HG02623 (cell line): Measurements from ENCODE around the gene MRPS26.
"Not testable (repeated sequence)": the region's sequence is repeated elsewhere in the genome, so short reads cannot be mapped to it uniquely, and the experiment has no call there.

ENCODE experiments used
- ATAC-seq: cut with Tn5 transposase; IDR thresholded peaks from one replicate; pipeline ENCODE4 v1.9.1; 2021; ENCODE audit warnings: moderate library complexity; ENCODE audit not compliant: unreplicated experiment

Gene MRPS26

DNA sequence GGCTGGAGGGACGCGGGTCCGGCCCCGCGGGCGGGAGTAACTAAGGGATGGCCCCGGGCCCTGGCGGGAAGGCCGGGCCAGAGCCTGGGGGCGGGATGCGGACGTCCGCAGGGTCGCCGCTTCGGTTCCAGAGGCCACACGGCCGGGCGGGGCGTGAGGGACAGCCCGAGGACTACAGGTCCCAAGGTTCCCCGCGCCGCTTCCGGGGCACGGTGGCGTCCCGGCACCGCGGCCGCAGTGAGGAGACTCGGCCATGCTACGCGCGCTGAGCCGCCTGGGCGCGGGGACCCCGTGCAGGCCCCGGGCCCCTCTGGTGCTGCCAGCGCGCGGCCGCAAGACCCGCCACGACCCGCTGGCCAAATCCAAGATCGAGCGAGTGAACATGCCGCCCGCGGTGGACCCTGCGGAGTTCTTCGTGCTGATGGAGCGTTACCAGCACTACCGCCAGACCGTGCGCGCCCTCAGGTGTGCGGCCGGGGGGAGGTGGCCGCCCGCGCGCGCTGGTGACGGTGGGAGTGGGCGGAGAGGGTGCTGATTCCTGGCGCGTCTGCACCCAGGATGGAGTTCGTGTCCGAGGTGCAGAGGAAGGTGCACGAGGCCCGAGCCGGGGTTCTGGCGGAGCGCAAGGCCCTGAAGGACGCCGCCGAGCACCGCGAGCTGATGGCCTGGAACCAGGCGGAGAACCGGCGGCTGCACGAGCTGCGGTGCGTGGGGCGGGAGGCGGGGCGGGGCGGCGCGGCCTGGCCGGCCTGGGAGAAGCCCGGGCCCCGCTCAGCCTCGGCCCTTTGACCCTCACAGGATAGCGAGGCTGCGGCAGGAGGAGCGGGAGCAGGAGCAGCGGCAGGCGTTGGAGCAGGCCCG, at the start of gene MRPS26:
MRPS26 (plus strand) TSS at position 237 of the 861 bp plus-strand sequence; CDS start at position 254, 17 bp downstream.
- ATAC-seq, result peak; percentile 93

DNA sequence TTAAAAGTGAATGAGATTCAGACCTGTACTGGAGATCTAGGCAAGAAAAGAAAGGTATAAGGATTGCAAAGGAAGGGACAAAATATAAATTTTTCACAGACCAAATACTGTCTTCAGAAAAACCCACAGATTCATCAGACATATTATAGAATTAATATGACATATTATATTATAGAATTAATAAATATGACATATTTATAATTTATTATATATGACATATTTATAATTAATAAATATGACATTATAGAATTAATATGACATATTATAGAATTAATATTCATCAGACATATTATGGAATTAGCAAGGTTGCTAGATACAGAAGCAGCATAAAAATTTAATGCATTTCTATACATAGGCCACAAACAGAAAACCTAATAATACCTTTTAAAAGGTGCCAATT, 47.1 kb upstream of the MRPS26 start:
- no peak for ATAC-seq

DNA sequence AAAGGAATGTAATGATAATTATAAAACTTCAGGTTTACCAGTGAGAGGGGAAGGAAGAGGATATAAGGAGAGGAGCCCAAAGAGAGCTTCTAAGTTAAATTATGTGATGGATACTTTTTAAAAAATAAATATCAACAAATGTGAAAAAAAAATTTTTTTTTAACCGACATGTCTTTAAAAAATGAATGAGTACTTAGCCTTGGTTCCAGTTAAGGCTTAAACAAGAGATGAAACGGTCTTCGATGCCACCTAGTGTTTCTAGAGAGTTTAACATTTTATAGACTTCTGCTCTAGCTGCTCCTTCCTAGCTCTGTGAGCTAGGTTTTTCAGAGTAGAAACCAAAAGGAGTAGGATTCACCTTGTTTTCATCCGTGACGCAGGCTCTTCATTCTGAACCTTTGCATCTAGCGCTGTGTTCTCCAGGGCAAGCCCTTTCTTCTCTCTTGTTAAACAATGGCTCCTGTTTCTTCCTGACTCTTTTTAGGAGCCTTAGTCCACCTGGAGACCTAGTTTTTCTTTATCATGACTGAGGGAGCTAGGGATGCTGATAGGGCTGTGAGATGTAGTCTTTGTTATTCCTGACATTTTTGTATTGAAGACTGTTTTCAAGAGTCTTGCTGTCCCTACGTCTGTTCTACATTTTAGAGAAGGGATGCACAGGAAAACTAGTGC, 44.9 kb upstream of the MRPS26 start:
- ATAC-seq, result no peak

DNA sequence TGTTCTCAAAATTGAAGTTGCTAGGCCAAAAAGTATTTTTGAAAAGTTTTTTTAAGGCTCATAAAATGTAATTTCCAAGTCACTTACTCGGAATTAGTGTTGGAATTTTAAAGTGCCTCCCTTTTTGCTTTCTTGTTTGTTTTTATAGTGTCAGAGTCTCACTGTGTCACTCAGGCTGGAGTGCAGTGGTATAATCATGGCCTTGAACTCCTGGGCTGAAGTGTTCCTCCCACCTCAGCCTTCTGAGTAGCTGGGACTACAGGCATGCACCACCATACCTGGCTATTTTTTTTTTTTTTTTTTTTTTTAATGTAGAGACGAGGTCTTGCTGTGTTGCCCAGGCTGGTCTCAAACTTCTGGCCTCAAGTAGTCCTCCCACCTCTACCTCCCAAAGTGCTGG, 42.4 kb upstream of the MRPS26 start:
- ATAC-seq, result no peak

DNA sequence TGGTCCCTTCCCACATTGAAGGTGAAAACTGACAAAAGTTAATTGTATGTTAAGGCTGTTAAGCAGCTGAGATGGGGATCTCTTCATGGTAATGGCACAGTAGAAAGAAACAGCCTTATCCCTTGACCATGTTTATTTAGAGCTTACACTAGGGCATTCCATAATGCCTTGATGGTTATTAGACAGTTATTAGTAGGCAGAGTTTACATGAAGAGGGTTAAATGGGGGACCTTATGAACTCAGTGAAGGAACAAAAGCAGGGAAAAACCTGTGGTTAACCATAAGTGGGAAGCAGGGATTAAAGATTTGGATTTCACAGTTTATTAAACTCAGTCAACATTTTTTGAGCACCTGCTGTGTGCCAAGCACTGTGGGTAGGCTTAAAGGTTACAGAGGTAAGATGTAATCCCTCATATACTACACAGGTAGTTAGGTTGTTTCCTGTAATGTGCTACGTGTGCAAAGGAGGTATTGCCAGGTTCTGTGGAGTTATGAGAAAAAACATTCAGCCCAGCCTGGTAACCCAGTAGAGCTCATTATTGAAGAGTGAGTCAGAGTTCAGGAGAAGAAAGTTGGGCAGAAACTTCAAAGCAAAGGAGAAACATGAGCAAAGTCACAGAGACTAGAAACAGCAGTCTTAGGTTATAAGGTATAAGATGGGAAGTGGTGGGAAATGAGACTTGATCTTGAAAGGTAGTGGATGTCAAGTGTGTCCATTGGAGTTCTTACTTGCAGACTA, 34.7 kb upstream of the MRPS26 start:
- ATAC-seq, result no peak

DNA sequence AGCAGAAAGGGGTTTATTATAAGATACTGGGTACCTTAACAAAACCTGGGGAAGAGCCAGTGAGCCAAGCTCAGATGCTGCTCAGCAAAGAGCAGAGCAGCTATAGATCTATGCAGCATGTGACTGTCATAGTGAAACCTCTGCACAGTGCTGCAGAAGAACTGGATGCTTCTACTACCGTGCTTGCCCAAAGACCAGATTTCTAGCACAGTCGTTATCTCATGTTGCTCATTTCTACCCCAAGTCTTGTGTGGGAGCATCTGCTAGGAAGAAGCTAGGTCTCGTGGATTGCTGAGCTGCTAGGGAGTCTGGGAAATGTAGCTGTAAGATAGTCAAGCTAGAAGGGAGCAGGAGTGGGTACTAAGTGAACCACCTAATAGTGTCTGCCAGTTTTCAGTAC, 34.1 kb upstream of the MRPS26 start:
- no peak for ATAC-seq

DNA sequence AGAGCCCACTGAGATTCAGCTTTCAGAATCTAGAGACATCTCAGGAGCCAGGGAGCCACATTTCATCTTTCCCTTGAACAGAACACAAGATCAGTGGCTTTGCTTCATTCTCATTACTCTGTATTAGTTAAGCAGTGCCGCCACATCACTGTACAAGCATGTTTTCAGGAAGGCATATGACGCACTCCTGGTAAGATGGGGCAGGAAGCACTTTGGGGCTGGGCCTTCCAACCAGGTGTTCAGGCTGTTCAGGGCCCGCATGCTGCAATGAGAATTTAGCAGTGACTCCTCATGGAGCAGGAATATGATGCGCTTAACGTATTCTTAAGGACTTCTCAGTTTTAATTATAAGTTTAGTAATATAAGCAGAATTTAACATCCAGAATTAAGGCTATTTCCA, 32.1 kb upstream of the MRPS26 start:
- no peak for ATAC-seq

DNA sequence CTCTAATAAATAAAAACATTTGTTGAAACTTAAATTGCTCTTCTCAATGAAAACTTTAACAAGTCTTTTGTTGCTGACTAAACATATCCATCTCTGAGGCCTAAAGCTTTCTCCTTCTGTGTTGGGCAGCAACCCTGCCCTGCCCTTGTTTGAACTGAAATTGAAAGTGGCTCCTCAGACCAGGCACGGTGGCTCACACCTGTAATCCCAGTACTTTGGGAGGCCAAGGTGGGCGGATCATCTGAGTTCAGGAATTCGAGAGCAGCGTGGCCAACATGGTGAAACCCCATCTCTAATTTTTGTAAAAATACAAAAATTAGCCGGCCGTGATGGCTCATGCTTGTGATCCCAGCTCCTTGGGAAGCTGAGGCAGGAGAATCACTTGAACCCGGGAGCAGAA, 31.7 kb upstream of the MRPS26 start:
- ATAC-seq, result no peak

DNA sequence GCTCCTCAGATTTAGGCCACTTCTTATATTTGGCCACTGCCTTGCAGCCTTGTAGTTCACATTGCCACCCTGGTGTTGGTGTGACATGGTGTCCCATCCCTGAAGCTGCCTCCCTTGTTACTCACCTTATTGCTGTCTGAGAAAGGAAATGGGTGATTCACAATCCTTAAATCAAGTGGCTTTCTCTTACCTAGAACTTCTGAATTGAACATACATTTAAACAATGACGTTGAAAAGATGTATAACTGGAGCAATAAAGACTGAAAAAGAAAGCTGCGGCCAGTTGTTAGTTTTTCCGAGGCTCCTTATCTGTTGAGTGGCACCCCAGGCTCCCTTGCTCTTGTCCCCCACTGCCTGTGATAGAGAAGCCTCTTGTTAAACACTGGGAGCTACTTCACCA, 31.2 kb upstream of the MRPS26 start:
- no peak for ATAC-seq

DNA sequence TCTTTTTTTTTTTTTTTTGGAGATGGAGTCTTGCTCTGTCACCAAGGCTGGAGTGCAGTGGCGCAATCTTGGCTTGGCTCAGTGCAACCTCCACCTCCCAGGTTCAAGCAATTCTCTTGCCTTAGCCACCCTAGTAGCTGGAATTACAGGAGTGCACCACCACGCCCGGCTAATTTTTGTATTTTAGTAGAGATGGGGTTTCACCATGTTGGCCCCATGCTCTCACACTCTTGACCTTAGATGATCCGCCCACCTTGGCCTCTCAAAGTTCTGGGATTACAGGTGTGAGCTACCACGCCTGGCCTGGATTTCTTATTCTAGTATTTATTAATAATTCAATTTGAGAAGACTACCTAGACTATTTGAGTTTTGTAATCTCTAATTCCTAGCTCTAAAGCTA, 30.6 kb upstream of the MRPS26 start:
- not testable (repeated sequence) for ATAC-seq

DNA sequence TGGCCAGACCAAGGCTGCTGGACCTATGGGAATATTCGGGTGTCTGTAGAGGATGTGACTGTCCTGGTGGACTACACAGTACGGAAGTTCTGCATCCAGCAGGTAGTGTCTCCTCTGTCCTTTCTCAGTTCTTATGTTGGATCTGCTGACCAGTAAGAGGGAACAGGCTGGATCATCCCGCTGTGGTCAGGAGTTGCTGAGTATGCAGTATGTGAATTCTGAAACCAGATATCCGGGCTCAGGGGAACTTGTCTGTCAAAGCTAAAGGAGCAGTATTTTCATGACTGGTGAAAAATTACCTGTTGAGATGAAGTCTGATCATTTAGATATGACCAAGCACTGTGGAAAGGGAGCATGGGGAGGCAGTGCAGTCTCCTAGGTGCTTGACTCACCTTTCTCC, 24.5 kb upstream of the MRPS26 start:
- ATAC-seq, result no peak

DNA sequence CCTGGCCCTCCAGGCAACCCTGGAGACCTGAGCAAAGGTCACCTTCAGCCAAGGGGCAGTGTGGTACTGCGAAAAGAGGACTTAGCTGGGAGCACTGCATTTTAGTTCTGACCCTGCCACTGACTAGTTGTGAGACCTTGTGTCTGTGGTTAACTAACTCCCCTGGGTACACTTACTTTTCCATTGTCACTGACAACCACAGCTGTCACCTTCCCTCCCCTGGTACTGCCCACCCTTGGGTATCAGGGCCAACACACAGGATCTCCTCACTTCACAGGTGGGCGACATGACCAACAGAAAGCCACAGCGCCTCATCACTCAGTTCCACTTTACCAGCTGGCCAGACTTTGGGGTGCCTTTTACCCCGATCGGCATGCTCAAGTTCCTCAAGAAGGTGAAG, 24.1 kb upstream of the MRPS26 start:
- no peak for ATAC-seq

DNA sequence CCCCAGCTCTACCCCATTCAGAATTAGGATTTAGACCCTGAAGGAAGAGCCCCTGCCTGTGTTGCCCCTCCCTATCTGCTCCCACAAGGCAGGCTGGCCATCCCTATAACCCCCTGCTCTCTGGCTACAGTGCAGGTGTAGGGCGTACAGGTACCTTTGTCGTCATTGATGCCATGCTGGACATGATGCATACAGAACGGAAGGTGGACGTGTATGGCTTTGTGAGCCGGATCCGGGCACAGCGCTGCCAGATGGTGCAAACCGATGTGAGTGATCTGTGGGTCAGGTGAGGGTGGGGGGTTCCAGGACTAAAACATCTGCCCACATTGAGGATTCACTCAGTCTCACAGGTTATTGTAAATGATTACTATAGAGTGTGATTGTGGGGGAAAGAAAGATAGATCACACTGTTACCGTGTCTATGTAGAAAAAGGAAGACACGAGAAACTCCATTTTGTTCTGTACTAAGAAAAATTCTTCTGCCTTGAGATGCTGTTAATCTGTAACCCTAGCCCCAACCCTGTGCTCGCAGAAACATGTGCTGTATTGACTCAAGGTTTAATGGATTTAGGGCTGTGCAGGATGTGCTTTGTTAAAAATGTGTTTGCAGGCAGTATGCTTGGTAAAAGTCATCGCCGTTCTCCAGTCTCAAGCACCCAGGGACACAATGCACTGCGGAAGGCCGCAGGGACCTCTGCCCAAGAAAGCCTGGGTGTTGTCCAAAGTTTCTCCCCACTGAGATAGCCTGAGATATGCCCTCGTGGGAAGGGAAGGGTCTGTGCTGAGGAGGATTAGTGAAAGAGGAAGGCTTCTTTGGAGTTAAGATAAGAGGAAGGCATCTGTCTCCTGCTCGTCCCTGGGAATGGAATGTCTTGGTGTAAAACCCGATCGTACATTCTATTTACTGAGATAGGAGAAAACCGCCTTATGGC, 23.0 kb upstream of the MRPS26 start:
- not testable (repeated sequence) for ATAC-seq

DNA sequence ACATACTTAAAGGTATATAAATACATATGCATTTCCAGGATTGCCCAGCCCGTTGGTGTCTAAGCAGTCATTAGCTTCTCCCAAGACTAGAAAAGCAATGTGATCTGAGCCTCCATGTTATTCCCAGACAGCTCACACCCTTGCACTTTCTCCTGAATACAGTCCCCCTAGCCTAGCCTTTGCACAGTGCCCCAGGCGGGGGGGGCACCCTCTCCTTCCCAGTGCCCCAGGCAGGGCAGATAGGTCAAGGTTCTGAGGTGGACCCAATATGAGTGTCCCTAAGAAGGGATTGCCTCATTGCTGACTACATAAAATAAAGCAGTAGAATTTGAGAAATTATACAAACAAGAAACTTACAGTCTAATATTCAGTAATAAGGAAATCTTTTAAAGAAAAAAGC, 17.9 kb upstream of the MRPS26 start:
- no peak for ATAC-seq

DNA sequence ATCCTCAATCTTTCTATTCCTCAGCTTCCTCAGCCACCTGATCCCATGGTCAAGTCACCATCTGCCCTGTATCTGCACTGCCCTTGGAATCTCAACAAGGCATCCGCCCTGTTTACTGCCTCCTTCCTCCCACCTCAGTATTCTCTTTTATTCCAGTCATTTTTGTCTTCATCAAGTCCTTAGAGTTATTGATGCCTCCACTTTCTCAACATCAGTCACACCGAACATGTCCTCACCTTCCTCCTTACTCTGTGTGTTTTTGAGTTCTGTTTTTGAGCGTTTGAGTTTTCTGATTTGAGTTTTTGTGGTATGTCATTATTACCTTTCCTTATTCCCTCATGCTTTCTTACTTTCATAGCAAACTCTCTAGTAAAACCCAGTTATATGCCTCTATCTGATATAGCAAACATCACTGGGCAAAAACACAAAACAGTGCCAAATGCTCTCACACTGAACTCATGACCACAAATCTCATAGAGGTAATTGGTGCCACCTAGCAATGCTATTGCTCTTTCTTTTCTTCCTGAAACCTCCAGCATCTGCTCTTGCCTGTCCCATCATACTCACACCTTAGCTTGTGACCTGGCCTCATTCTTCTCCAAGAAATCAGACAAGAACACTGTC, 14.2 kb upstream of the MRPS26 start:
- no peak for ATAC-seq

DNA sequence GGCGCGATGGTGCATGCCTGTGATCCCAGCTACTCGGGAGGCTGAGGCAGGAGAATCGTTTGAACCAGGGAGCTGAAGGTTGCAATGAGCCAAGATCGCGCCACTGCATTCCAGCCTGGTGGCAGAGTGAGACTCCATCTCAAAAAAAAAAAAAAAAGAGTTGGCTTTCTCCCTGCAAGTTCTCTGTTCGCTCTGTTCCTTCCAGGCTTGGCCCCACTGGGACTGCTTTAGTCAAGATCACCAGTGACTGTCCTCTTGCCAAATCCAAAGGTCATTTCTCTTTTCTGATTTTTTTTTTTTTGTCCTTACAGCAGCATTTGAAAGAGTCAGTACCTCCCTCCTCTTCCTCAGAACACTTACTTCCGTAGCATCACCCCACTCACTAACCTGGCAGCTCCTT, 13.2 kb upstream of the MRPS26 start:
- no peak for ATAC-seq

DNA sequence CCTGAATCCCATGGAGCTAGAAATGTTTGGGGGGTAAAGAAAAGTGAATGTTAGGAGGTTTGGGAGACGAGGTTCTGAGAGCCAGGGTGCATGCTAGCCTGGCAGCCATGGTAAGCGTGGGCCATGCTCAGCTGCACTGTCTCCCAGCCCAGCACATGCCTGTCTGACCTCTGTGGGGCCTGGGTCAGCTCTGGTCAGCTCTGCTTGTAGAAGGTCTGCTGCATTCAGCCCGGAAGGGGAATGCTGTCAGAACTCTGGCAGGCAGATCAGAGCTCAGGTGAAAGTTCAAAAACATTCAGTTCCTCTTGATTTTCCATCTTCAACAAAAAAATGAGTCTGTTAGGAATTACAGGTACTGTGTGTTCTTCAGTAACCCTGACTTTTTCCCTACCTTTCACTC, 8.2 kb upstream of the MRPS26 start:
- ATAC-seq, result no peak

DNA sequence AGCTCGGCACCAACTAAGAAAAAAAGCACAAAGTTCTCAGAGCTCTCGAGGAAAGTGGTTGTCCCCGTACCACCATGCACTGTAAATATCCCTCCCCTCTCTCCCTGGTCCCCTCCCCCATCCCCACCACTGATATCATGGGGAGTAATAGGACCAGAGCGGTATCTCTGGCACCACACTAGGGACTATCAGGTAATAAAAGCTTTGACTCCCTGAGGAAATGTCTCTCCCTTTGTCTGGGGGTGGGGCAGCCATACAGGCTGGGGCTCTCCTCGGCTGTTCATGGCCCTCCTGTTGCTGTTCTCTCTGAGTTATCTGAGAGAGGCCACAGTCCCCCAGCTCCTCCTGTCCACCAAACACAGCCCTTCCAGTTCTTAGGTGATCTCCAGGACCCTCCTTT, 7.4 kb upstream of the MRPS26 start:
- no peak for ATAC-seq

DNA sequence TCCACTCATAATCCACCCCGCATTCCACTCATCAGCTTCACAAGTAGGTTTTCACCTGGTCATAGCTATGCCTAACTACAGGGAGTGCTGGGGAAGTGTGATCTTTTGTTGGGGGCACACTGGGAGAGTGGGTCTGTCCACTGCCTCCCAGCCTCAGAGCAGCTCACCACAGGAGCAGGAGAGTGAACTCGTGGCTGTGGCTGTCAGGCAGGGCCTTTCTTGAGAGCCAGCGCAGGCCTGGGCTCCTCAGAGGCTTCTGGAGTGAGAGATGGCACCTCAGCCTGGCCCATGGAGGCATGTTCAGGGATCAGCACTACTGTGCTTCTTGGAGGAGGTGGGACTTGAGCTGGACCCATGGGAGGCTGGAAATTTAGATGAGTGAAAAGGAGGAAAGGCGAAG, 6.4 kb upstream of the MRPS26 start:
- ATAC-seq, result no peak

DNA sequence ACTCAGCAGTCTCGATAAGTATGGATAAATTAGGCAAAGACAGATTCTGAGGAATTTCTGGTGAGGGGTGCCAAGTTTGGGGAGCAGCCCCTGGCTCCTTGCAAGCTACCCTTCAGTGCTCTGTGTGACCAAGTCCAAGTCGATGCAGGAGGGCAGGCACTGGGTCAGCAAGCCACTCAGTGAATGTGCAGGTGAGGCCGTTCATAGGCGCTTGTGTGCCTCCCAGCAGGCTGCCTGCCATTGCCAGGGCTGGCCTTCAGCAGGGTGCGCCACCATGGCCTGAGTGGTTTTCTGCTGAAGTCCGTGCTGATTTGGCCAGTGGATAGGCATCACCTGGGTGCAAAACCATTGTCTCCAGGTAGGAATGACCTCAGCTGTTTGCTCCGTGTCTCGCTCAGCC, 5.8 kb upstream of the MRPS26 start:
- ATAC-seq, result no peak
